Gastrocnemius medialis (tissue), 4 donors: Measurements from ENCODE around the gene TBX15. TPM values are rescaled to one million over a fixed set of nuclear protein-coding genes. Genes with fewer than 3 reads are reported as not detected.

Experiments used
- ATAC-seq, 2 donors: fragments of 150-250 bp; one replicate each; pipeline ENCODE4 v1.9.1; 2016
- DNase-seq, 2 donors: peaks; one replicate each; pipeline ENCODE4 v3.0.0-alpha.2; 2019
- H3K27ac ChIP-seq, 4 donors: fragments of 200-600 bp; sonication (generic); 1 replicate in 1 of 4; 2 replicates in 3 of 4; pipeline ENCODE4 v1.5.1; 2016 to 2018; ENCODE audit warnings: mild to moderate bottlenecking in 2 of 4, moderate library complexity in 1 of 4
- H3K27me3 ChIP-seq, 3 donors: fragments of 200-600 bp; sonication (generic) in 2 of 3; 1 replicate in 1 of 3; 2 replicates in 2 of 3; pipeline versions ENCODE4 v1.5.1 to v1.6.0; 2016 to 2019; ENCODE audit warnings: mild to moderate bottlenecking in 1 of 3, moderate library complexity in 1 of 3
- H3K36me3 ChIP-seq, 2 donors: fragments of 200-600 bp; sonication (generic) in 1 of 2; one replicate each; pipeline ENCODE4 v1.5.1; 2017 to 2018
- H3K4me1 ChIP-seq, 2 donors: fragments of 200-600 bp; sonication (generic) in 1 of 2; one replicate each; pipeline ENCODE4 v1.5.1; 2016 to 2017; ENCODE audit warnings: mild to moderate bottlenecking in 2 of 2
- H3K4me3 ChIP-seq, 4 donors: fragments of 200-600 bp; sonication (generic) in 3 of 4; 1 replicate in 1 of 4; 2 replicates in 3 of 4; pipeline ENCODE4 v1.5.1; 2016 to 2019; ENCODE audit warnings: mild to moderate bottlenecking in 2 of 4
- H3K9me3 ChIP-seq, 3 donors: fragments of 200-600 bp; sonication (generic) in 2 of 3; 1 replicate in 1 of 3; 2 replicates in 2 of 3; pipeline ENCODE4 v1.5.1; 2016 to 2019
- CTCF ChIP-seq, 5 experiments: fragments of 450-650 bp in 3 of 5; fragments of 200-600 bp in 2 of 5; sonication (generic) in 2 of 5; IDR thresholded peaks in 4 of 5; conservative IDR thresholded peaks in 1 of 5; 1 replicate in 4 of 5; 2 replicates in 1 of 5; pipeline ENCODE4 v1.5.1; 2016 to 2019; ENCODE audit warnings: antibody characterized with exemption in 5 of 5, mild to moderate bottlenecking in 3 of 5, moderate library complexity in 3 of 5
- POLR2A ChIP-seq, 2 donors: fragments of 450-650 bp; IDR thresholded peaks; one replicate each; pipeline ENCODE4 v1.6.1; 2017; ENCODE audit warnings: antibody characterized with exemption in 2 of 2, mild to moderate bottlenecking in 2 of 2, moderate library complexity in 2 of 2
- in situ Hi-C, 4 donors: fragments of 200-750 bp; cut with MboI; loops; one replicate each; pipeline versions ENCODE4 v1.15.0 to v1.8.0; 2017; ENCODE audit warnings: low sequenced_read_pairs in 4 of 4
- intact Hi-C: fragments of 100-400 bp; cut with DNase I; formaldehyde crosslinking; loops from one replicate; pipeline ENCODE4 v1.15.1; 2023; ENCODE audit warnings: low total_unique reads
- total RNA-seq, 4 donors: library from RNA; depleted of rRNA; stranded (reverse); fragments of >200 nt; gene quantifications; one replicate each; pipeline versions ENCODE4 v1.1.0 to v1.2.3, GENCODE V29; 2016

The TBX15 gene
- total RNA-seq, 4 donors from 2014 or later: 91.4 to 275 (median 245) TPM

- Histone ChIP-seq H3K9me3 (no peaks in the 10 kb centered on the region), H3K27ac (peak overlapping the region; percentile 85 to 96 (median 94)), H3K36me3 (no peaks in the 10 kb centered on the region), H3K4me3 (peak overlapping the region; percentile 27 to 87 (median 83)), H3K4me1 (peaks cover 46 to 50% of the 10 kb centered on the region in 2 donors), H3K27me3 (no peaks in the 10 kb centered on the region)
- TF ChIP-seq CTCF (IDR thresholded peaks at IDR 0.05 in 4 of 5, conservative IDR thresholded peaks at IDR 0.05 in 1 of 5) (no peak), POLR2A (IDR thresholded peaks at IDR 0.05) (no peak)
- in situ Hi-C loops (no loop called here), intact Hi-C loops (no loop called here)
- DNase-seq: no peak
- ATAC-seq: no peak
Observed at GRCh38 chr1:118982821-118983557, 5.2 kb downstream of the TBX15 start.

- no peak for ATAC-seq
- intact Hi-C loops: no loop called here
- in situ Hi-C loops: no loop called here
- no peak for TF ChIP-seq CTCF (IDR thresholded peaks at IDR 0.05 in 4 of 5, conservative IDR thresholded peaks at IDR 0.05 in 1 of 5)
- TF ChIP-seq POLR2A (IDR thresholded peaks at IDR 0.05): no peak
- Histone ChIP-seq H3K4me3 (peak overlapping the region in 2 of 4 donors; percentile 4 to 81), H3K4me1 (peaks cover 53 to 57% of the 10 kb centered on the region in 2 donors), H3K36me3 (no peaks in the 10 kb centered on the region), H3K27me3 (no peaks in the 10 kb centered on the region), H3K9me3 (no peaks in the 10 kb centered on the region), H3K27ac (peak overlapping the region; percentile 85 to 96 (median 94))
- DNase-seq: no peak
Observed at GRCh38 chr1:118982266-118982665, 5.9 kb downstream of the TBX15 start.

GRCh38 chr1:118981436-118981835, 6.7 kb downstream of the TBX15 start:
- H3K4me1 ChIP-seq: peaks cover 61 to 65% of the 10 kb centered on the region in 2 donors
- no peaks in the 10 kb centered on the region for H3K9me3 ChIP-seq
- no peak for DNase-seq
- no peak for TF ChIP-seq CTCF (IDR thresholded peaks at IDR 0.05 in 4 of 5, conservative IDR thresholded peaks at IDR 0.05 in 1 of 5)
- no peak for TF ChIP-seq POLR2A (IDR thresholded peaks at IDR 0.05)
- no peaks in the 10 kb centered on the region for H3K36me3 ChIP-seq
- no peaks in the 10 kb centered on the region for H3K27me3 ChIP-seq
- H3K27ac ChIP-seq: peak overlapping the region; percentile 85 to 96 (median 94)
- intact Hi-C loops: no loop called here
- in situ Hi-C loops: no loop called here
- peak overlapping the region in 1 of 4 donors; percentile 4 for H3K4me3 ChIP-seq
- ATAC-seq: no peak

- no peak for TF ChIP-seq POLR2A (IDR thresholded peaks at IDR 0.05)
- no peak for TF ChIP-seq CTCF (IDR thresholded peaks at IDR 0.05 in 4 of 5, conservative IDR thresholded peaks at IDR 0.05 in 1 of 5)
- Histone ChIP-seq H3K4me1 (peaks cover 70 to 71% of the 10 kb centered on the region in 2 donors), H3K36me3 (no peaks in the 10 kb centered on the region), H3K4me3 (peak overlapping the region; percentile 22 to 28 (median 24)), H3K9me3 (no peaks in the 10 kb centered on the region), H3K27ac (peak overlapping the region; percentile 67 to 96 (median 77)), H3K27me3 (no peaks in the 10 kb centered on the region)
- ATAC-seq (no peak), DNase-seq (no peak)
- in situ Hi-C loops: no loop called here
- intact Hi-C loops: no loop called here
Observed at GRCh38 chr1:118979754-118980575, 8.2 kb downstream of the TBX15 start.
